Ovary (tissue), 9 donors: ENCODE results near the gene ST8SIA6. TPM values are rescaled to one million over a fixed set of nuclear protein-coding genes. Genes with fewer than 3 reads are reported as not detected.

ENCODE experiments used
- DNase-seq, 5 donors: peaks; one replicate each; pipeline ENCODE4 v3.0.0-alpha.2; 2019 to 2020
- H3K27ac ChIP-seq, 2 donors: fragments of 200-600 bp; one replicate each; pipeline versions ENCODE4 v1.5.1 to v1.8.0; 2019 to 2022
- H3K27me3 ChIP-seq: fragments of 200-600 bp; one replicate; pipeline ENCODE4 v1.8.0; 2022
- H3K36me3 ChIP-seq: fragments of 200-600 bp; sonication (generic); one replicate; pipeline ENCODE4 v1.5.1; 2019
- H3K4me1 ChIP-seq: one replicate; pipeline ENCODE4 v1.8.1; 2013; ENCODE audit warnings: mild to moderate bottlenecking, moderate library complexity; ENCODE audit not compliant: insufficient read depth
- H3K4me3 ChIP-seq: fragments of 200-600 bp; sonication (generic); one replicate; pipeline ENCODE4 v1.5.1; 2017
- H3K9me3 ChIP-seq, 2 donors: fragments of 200-600 bp in 1 of 2; sonication (generic) in 1 of 2; one replicate each; pipeline versions ENCODE4 v1.5.1 to v1.8.1; 2013 to 2019; ENCODE audit warnings: mild to moderate bottlenecking in 1 of 2, moderate library complexity in 1 of 2
- EP300 ChIP-seq: sonication (generic); formaldehyde crosslinking; IDR thresholded peaks from one replicate; pipeline ENCODE4 v1.6.1; 2017; ENCODE audit warnings: antibody characterized with exemption
- POLR2A ChIP-seq: fragments of 450-650 bp; IDR thresholded peaks from one replicate; pipeline ENCODE4 v1.6.1; 2017; ENCODE audit warnings: antibody characterized with exemption, mild to moderate bottlenecking, moderate library complexity
- WGBS, 3 donors: extraction: QIAGEN DNeasy Blood & Tissue Kit in 1 of 3; methylation state at CpG; one replicate each; pipeline versions ENCODE4 v1.1.5 to v1.1.7; 2013 to 2017; 5-methylcytosine and 5-hydroxymethylcytosine counted together
- intact Hi-C, 4 donors: fragments of 100-400 bp; cut with DNase I; formaldehyde crosslinking; loops; one replicate each; pipeline versions ENCODE4 v1.11.0 to v1.15.1; 2022 to 2023
- polyA plus RNA-seq, 2 donors: library from polyadenylated mRNA; stranded (reverse); fragments of 200-250 nt in 1 of 2; fragments of 350-450 nt in 1 of 2; fragmentation: Illumina TruSeq in 1 of 2; extraction: RNeasy Lipid Tissue Mini Kit (QIAGEN cat#74804) in 1 of 2; gene quantifications; one replicate each; pipeline ENCODE4 v1.2.3, GENCODE V29; 2013 to 2014
- total RNA-seq, 7 donors: library from RNA; depleted of rRNA in 2 of 7; stranded (reverse); fragments of >200 nt in 2 of 7; fragmentation: NEBNext Ultra II Directional in 3 of 7; extraction: Animal tissue kit (Norgen Biotek cat#: 25700) in 3 of 7; gene quantifications; one replicate each; pipeline versions ENCODE4 v1.1.0 to v1.2.4, GENCODE V29; 2016 to 2023
- TF ChIP-seq, protein P1 (sequence below), 3 donors: fragments of 450-650 bp in 2 of 3; fragments of 200-600 bp in 1 of 3; IDR thresholded peaks; one replicate each; pipeline versions ENCODE4 v1.5.1 to v1.8.0; 2016 to 2022; ENCODE audit warnings: antibody characterized with exemption in 3 of 3, mild to moderate bottlenecking in 1 of 3
- donor health status: DM: no; HTN: no; CAD: no; lungs with moderate emphysema.
- donor health status: DM: no; HTN: no; CAD: no.
- donor health status: Bipolar disorder and iron deficiency.
- donor health status: DM: yes; HTN: yes; CAD: no.
- donor health status: DM: no; HTN: no; CAD: no.
- donor health status: DM: yes; HTN: yes; CAD: no.

ST8SIA6 gene
- total and polyA plus RNA-seq, 9 donors = 0.22 to 2.1 (median 0.95) TPM; not detected in 1

DNA sequence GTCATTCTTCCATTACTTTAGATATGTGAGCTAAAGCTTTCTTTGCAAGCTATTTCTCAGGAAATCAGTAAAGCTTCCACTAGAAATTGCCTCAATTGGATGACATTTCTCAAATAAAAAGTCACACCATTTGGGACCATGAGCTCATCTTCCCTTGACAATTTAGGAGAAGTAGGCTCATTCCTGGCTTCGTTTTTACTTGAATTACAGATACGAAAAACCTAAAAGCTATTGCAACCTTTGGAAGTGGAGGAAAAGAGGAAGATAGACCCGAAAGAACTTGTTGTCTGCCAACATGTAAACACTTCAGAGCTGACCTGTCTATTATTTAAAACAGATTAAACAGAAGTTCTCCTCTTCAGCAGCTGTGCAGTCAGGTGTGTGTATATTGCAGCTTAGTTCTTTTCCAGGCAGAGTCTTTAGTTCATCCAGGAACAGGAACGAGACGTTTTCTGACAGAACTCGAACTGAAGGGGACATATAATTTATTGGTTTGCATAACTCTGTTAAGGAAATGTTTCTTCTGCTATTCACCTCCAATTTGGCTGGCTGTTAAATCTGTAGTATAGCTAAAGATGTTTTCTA lies 43.1 kb upstream of the ST8SIA6 start:
- H3K4me3 ChIP-seq = no peak overlapping the region
- 47 to 56% (median 53%) methylated on average over 6 of the region's 6 CpGs for WGBS, 3 donors
- no peak overlapping the region for H3K27ac ChIP-seq
- no peaks in the 10 kb centered on the region for H3K4me1 ChIP-seq
- no peaks in the 10 kb centered on the region for H3K36me3 ChIP-seq
- no peak for TF ChIP-seq EP300
- TF ChIP-seq POLR2A = no peak
- TF ChIP-seq, protein P1, sequence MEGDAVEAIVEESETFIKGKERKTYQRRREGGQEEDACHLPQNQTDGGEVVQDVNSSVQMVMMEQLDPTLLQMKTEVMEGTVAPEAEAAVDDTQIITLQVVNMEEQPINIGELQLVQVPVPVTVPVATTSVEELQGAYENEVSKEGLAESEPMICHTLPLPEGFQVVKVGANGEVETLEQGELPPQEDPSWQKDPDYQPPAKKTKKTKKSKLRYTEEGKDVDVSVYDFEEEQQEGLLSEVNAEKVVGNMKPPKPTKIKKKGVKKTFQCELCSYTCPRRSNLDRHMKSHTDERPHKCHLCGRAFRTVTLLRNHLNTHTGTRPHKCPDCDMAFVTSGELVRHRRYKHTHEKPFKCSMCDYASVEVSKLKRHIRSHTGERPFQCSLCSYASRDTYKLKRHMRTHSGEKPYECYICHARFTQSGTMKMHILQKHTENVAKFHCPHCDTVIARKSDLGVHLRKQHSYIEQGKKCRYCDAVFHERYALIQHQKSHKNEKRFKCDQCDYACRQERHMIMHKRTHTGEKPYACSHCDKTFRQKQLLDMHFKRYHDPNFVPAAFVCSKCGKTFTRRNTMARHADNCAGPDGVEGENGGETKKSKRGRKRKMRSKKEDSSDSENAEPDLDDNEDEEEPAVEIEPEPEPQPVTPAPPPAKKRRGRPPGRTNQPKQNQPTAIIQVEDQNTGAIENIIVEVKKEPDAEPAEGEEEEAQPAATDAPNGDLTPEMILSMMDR (IDR thresholded peaks at IDR 0.05) = no peak
- no peaks in the 10 kb centered on the region for H3K9me3 ChIP-seq
- no peak for DNase-seq
- H3K27me3 ChIP-seq = no peaks in the 10 kb centered on the region
- intact Hi-C loops = no loop called here

DNA sequence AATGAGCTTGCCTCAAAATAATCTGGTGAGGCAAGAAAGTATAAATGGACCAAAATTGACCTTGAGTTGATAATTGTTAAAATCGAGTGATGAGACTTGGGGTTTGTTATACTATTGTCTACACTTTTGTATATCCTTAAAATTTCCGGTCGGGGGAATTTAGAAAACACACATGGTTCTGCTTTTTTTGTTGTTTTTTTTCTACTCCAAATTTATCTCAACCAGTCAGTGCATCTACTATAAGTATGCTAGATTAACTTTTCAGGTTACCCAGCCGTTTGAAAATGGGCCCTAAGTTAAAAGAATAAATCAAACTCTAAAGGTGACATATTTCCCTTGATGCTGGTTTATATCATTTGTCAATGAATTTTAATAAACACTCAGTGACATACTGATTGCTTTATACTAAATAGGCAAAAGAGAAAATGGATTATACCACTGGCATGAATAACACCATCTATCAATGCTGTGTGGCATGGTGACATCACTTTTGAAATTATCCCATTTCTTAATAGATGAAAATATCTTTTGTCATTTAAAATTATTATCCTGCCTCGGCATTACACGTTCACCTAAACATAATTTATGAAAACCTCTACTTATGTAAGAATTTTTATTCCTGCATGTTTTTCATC lies 40.3 kb upstream of the ST8SIA6 start:
- H3K4me3 ChIP-seq = no peak overlapping the region
- no peak for TF ChIP-seq POLR2A
- TF ChIP-seq EP300 = no peak
- TF ChIP-seq, protein P1 (IDR thresholded peaks at IDR 0.05) = no peak
- H3K27ac ChIP-seq = no peak overlapping the region
- H3K4me1 ChIP-seq = no peaks in the 10 kb centered on the region
- H3K27me3 ChIP-seq = no peaks in the 10 kb centered on the region
- no peak for DNase-seq
- H3K9me3 ChIP-seq = no peaks in the 10 kb centered on the region
- intact Hi-C loops = no loop called here
- WGBS, 3 donors = 55 to 59% (median 56%) methylated on average over 6 of the region's 6 CpGs
- no peaks in the 10 kb centered on the region for H3K36me3 ChIP-seq

DNA sequence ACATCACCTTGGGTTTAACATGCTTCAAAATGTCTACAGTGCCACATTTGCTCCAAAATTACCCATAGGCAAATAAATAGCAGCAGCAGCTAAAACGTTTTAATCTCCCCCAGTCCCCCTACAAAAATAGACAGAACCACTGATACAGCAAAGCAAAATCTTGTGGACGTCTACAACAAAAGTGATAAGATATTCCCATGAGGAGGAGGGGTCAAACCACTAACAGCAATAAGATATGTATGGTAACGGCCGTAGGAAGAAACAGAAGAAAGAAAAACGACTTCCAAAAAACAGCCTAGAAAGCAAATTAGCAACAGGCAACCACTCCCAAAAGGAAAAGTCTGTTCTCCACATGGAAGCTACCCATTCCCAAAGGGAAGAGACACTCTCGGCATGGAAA lies 34.5 kb upstream of the ST8SIA6 start:
- Histone ChIP-seq H3K27ac (no peak overlapping the region), H3K27me3 (no peaks in the 10 kb centered on the region), H3K9me3 (no peaks in the 10 kb centered on the region), H3K4me3 (no peak overlapping the region), H3K4me1 (no peaks in the 10 kb centered on the region), H3K36me3 (no peaks in the 10 kb centered on the region)
- no peak for DNase-seq
- intact Hi-C loops = no loop called here
- TF ChIP-seq, protein P1 (IDR thresholded peaks at IDR 0.05) = no peak
- TF ChIP-seq EP300 = no peak
- WGBS, 3 donors = 15 to 24% (median 15%) methylated on average over 6 of the region's 6 CpGs

DNA sequence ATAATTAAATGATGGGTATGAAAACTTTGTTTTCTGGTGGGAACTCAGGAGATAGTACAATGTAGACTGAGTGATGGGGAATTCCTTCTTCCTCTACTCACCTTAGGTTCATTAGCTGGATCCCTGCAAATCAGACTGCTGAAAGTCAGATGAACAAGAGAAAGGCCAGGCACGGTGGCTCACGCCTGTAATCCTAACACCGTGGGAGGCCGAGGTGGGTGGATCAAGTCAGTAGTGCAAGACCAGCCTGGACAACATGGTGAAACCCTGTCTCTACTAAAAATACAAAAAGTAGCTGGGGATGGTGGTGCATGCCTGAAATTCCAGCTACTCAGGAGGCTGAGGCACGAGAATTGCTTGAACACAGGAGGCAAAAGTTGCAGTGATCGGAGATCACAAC lies 28.7 kb upstream of the ST8SIA6 start:
- H3K4me3 ChIP-seq = no peak overlapping the region
- TF ChIP-seq, protein P1 (IDR thresholded peaks at IDR 0.05) = no peak
- TF ChIP-seq EP300 = no peak
- no peak for TF ChIP-seq POLR2A
- WGBS, 3 donors = 87 to 95% (median 94%) methylated on average over 6 of the region's 6 CpGs
- intact Hi-C loops = no loop called here
- H3K27me3 ChIP-seq = no peaks in the 10 kb centered on the region
- no peaks in the 10 kb centered on the region for H3K36me3 ChIP-seq
- H3K9me3 ChIP-seq = no peaks in the 10 kb centered on the region
- no peak overlapping the region for H3K27ac ChIP-seq
- DNase-seq = no peak
- no peaks in the 10 kb centered on the region for H3K4me1 ChIP-seq
